ENCODE data around the gene NAT16. TPM values are rescaled to one million over a fixed set of nuclear protein-coding genes. Genes with fewer than 3 reads are reported as not detected.
A peak's percentile ranks its signal among the peaks of the same experiment; 100 is the strongest.

Gene NAT16
- total RNA-seq, 4 donors from 2014 or later = not detected

DNA sequence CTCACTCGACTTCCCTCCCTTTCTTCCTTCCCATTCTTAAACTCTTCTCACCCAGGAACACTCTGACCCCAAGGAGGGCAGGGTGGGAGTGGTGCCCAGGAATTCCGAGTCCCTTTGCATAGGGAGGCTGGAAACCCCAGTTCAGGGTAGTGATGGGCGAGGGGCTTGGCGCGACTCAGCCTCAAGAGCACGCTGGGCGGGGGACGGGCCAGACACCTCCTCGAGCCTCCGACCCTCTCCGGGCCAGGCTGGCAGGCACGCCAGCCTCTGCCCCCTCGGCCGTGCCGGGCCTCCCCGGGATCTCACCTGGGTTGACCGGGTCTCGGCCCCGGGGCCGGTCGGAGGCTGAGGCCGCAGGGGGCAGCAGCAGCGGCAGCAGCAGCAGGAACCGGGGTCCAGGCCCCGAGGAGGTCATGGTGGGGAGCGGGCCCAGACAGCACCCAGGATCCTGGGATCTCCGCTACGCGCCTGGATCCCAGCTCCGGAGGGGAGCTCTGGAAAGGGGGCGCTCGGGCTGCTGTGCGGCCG, 36.8 kb upstream of the NAT16 start:
- no peak for DNase-seq (ENCODE audit: extremely low spot score)
- Histone ChIP-seq H3K27me3 (no peaks in the 10 kb centered on the region), H3K36me3 (peaks cover 19 to 47% (median 40%) of the 10 kb centered on the region in 4 donors), H3K4me3 (peak overlapping the region; percentile 71 to 93 (median 82)), H3K4me1 (peaks cover 35 to 60% (median 46%) of the 10 kb centered on the region in 4 donors), H3K27ac (replicated peaks in 1 of 4) (peak overlapping the region; percentile 85 to 97 (median 94)), H3K9me3 (no peaks in the 10 kb centered on the region)
- TF ChIP-seq POLR2A (IDR thresholded peaks at IDR 0.05; ENCODE audit: low read depth) (no peak), EP300 (IDR thresholded peaks at IDR 0.05) (no peak)
- TF ChIP-seq, protein P1, sequence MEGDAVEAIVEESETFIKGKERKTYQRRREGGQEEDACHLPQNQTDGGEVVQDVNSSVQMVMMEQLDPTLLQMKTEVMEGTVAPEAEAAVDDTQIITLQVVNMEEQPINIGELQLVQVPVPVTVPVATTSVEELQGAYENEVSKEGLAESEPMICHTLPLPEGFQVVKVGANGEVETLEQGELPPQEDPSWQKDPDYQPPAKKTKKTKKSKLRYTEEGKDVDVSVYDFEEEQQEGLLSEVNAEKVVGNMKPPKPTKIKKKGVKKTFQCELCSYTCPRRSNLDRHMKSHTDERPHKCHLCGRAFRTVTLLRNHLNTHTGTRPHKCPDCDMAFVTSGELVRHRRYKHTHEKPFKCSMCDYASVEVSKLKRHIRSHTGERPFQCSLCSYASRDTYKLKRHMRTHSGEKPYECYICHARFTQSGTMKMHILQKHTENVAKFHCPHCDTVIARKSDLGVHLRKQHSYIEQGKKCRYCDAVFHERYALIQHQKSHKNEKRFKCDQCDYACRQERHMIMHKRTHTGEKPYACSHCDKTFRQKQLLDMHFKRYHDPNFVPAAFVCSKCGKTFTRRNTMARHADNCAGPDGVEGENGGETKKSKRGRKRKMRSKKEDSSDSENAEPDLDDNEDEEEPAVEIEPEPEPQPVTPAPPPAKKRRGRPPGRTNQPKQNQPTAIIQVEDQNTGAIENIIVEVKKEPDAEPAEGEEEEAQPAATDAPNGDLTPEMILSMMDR (IDR thresholded peaks at IDR 0.05) = peak in 1 of 3 experiments; percentile 18
- intact Hi-C loops (cut with DNase I) = loop anchor here (2.0 kb wide), 1 partner anchor 28 kb away; the partner anchor contains the start of gene FIS1
- WGBS = 0% methylated on average over 11 of the region's 34 CpGs

DNA sequence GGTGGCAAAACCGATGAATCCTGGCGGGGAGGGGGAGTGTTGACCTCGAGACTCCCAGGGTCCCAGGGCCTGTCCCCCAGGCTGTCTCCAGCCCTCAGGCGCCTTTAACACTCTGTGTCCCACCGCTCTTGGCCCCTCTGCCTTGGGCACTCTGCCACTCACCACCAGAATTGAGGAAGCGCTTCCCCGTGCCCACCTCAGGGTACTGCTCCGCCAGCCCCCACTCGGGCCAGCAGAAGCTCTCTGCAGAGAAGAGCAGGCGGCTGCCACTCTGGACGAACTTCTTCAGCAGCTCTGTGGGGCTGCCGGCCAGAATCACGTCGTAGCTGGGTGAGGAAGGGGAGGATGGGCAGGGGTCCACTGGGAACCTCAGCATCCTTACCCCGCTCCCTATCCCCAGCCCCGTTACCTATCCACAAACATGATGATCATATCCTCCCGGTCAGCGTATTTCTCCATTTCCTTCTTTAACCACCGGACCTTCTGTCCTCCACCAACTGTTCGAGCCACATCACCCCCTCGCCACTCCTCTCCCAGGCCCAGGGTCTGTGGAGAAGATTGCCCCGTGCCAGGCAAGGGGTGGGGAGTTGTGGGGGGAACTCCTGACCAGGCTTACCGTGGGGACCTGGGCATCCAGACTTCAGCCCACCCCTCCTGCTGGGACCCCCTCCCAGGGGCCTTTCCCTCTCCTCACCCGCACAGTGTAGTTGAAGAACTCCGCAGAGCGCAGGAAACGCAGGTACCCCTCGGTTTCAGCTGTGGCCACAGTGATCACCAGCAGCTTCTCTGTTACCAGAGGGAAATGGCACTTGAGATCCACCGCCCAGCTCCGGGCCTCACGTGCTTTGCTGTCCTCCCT, 36.1 kb upstream of the NAT16 start:
- TF ChIP-seq POLR2A (IDR thresholded peaks at IDR 0.05; ENCODE audit: low read depth) = no peak
- TF ChIP-seq, protein P1 (IDR thresholded peaks at IDR 0.05) = no peak
- TF ChIP-seq EP300 (IDR thresholded peaks at IDR 0.05) = no peak
- no peak for TF ChIP-seq POLR2AphosphoS5 (IDR thresholded peaks at IDR 0.05)
- no peaks in the 10 kb centered on the region for H3K27me3 ChIP-seq
- H3K4me3 ChIP-seq = peak overlapping the region; percentile 71 to 93 (median 82)
- H3K36me3 ChIP-seq = peaks cover 26 to 49% (median 47%) of the 10 kb centered on the region in 4 donors
- H3K4me1 ChIP-seq = peaks cover 35 to 54% (median 46%) of the 10 kb centered on the region in 4 donors
- DNase-seq (ENCODE audit: extremely low spot score) = no peak
- no peaks in the 10 kb centered on the region for H3K9me3 ChIP-seq
- WGBS = 52% methylated on average over 25 of the region's 31 CpGs
- intact Hi-C loops (cut with DNase I) = loop anchor here (2.0 kb wide), 1 partner anchor 29 kb away; the partner anchor contains the start of gene FIS1
- peak overlapping the region; percentile 85 to 97 (median 94) for H3K27ac ChIP-seq (replicated peaks in 1 of 4)

DNA sequence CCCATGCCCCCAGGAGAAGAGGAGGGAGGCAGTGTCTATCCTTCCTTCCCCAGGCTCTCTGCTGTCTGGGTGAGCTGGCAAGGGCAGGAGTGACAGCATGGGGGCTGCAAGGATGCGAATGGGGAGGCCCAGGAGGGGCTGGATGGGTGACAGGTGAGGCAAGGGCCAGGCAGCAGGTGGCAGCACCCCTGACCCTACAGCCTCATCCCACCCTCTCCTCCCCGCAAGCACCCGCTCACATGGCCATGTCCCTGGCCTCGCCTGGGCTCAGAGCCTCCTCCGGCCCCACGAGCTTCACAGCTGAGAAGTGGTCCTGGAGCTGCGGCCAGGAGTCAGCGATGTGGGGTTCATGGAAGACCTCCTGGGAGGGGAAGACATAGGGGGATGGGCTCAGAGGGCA, 31.9 kb upstream of the NAT16 start:
- no peak for DNase-seq (ENCODE audit: extremely low spot score)
- no peaks in the 10 kb centered on the region for H3K27me3 ChIP-seq
- H3K4me3 ChIP-seq = no peak overlapping the region
- TF ChIP-seq POLR2A (IDR thresholded peaks at IDR 0.05; ENCODE audit: low read depth) = no peak
- TF ChIP-seq, protein P1 (IDR thresholded peaks at IDR 0.05) = no peak
- H3K36me3 ChIP-seq = peaks cover 46 to 91% (median 89%) of the 10 kb centered on the region in 4 donors
- H3K9me3 ChIP-seq = no peaks in the 10 kb centered on the region
- intact Hi-C loops (cut with DNase I) = no loop called here
- peaks cover 12 to 25% (median 22%) of the 10 kb centered on the region in 4 donors for H3K4me1 ChIP-seq
- no peak overlapping the region for H3K27ac ChIP-seq (replicated peaks in 1 of 4)
- 100% methylated on average over 4 of the region's 8 CpGs for WGBS

DNA sequence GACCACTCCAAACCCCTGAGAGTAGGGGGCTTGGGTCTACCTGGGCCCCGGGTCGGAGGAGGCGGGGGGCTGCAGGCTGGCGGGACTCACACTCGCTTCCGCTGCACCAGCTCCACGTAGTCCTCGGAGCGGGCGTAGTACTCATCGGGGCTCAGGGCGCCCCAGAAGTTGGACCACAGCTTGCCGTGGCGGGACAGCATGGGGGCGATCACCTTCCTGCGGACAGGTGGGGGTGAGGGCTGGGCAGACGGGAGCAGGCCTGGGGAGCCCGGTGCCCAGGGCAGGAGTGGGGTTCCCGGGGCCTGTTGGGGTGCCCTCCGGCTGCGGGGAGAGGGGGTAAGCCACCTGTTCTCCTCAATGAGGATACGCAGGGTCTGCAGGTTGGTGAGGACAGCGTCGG, 31.4 kb upstream of the NAT16 start:
- no peak for DNase-seq (ENCODE audit: extremely low spot score)
- H3K9me3 ChIP-seq = no peaks in the 10 kb centered on the region
- no peak overlapping the region for H3K27ac ChIP-seq (replicated peaks in 1 of 4)
- H3K27me3 ChIP-seq = no peaks in the 10 kb centered on the region
- 90% methylated on average over 17 of the region's 24 CpGs for WGBS
- H3K4me3 ChIP-seq = no peak overlapping the region
- peaks cover 48 to 96% (median 94%) of the 10 kb centered on the region in 4 donors for H3K36me3 ChIP-seq
- peaks cover 8 to 20% (median 17%) of the 10 kb centered on the region in 4 donors for H3K4me1 ChIP-seq
- intact Hi-C loops (cut with DNase I) = no loop called here
- TF ChIP-seq, protein P1 (IDR thresholded peaks at IDR 0.05) = no peak
- TF ChIP-seq POLR2A (IDR thresholded peaks at IDR 0.05; ENCODE audit: low read depth) (no peak), POLR2AphosphoS5 (IDR thresholded peaks at IDR 0.05) (no peak), EP300 (IDR thresholded peaks at IDR 0.05) (no peak)

Data from esophagus muscularis mucosa (tissue), 4 donors.